ENCODE measurements around the gene MAFG.

- no peak for TF ChIP-seq POLR2AphosphoS5 (IDR thresholded peaks at IDR 0.05; ENCODE audit: low read depth)
- TF ChIP-seq CTCF (conservative IDR thresholded peaks at IDR 0.05; ENCODE audit: low read depth in 2 of 2), result no peak
- no peak for TF ChIP-seq STAT1 (IDR thresholded peaks at IDR 0.05; ENCODE audit: unreplicated experiment)
- TF ChIP-seq EZH2 (IDR thresholded peaks at IDR 0.05; ENCODE audit: low read depth, unreplicated experiment), result no peak
- TF ChIP-seq ZNF114 (CRISPR knock-in tag; IDR thresholded peaks at IDR 0.05), result no peak
These were observed 13.3 kb downstream of the MAFG start for GRCh38 chr17:81914103-81914850.
